Left renal pelvis (tissue), 4 donors: Measurements from ENCODE around the gene ACTL10. TPM values are rescaled to one million over a fixed set of nuclear protein-coding genes. Genes with fewer than 3 reads are reported as not detected.
"Not testable (repeated sequence)": the region's sequence is repeated elsewhere in the genome, so short reads cannot be mapped to it uniquely, and the experiment has no call there.

Source experiments
- DNase-seq, 4 donors: peaks; one replicate each; pipeline ENCODE4 v3.0.0-alpha.2; 2013; ENCODE audit warnings: low read depth in 4 of 4, low spot score in 3 of 4
- polyA plus RNA-seq, 4 donors: library from polyadenylated mRNA; unstranded; fragments of 120-200 nt; gene quantifications; one replicate each; pipeline ENCODE4 v1.2.1, GENCODE V29; 2013; ENCODE audit not compliant: insufficient read length in 4 of 4

The ACTL10 gene
- polyA plus RNA-seq, 4 donors, result 0.26 to 0.79 (median 0.49) TPM

GRCh38 chr20:33689493-33689892, 22.8 kb downstream of the ACTL10 start:
- no peak for DNase-seq

GRCh38 chr20:33689973-33690372, 23.2 kb downstream of the ACTL10 start:
- DNase-seq, result no peak

GRCh38 chr20:33693289-33693688, 26.5 kb downstream of the ACTL10 start:
- no peak for DNase-seq

- DNase-seq, result no peak
Measured at GRCh38 chr20:33693741-33694638, 27.2 kb downstream of the ACTL10 start.

GRCh38 chr20:33694639-33695012, 27.9 kb downstream of the ACTL10 start:
- no peak for DNase-seq

GRCh38 chr20:33696448-33696847, 29.7 kb downstream of the ACTL10 start:
- no peak for DNase-seq

- no peak for DNase-seq
Measured at GRCh38 chr20:33697129-33697528, 30.4 kb downstream of the ACTL10 start.

GRCh38 chr20:33698966-33699365, 32.2 kb downstream of the ACTL10 start:
- DNase-seq, result not testable (repeated sequence)

- not testable (repeated sequence) for DNase-seq
Measured at GRCh38 chr20:33700696-33701441, 34.1 kb downstream of the ACTL10 start.

GRCh38 chr20:33701629-33702450, 35.1 kb downstream of the ACTL10 start:
- DNase-seq, result no peak

GRCh38 chr20:33702861-33703260, 36.1 kb downstream of the ACTL10 start:
- no peak for DNase-seq

- no peak for DNase-seq
Measured at GRCh38 chr20:33703498-33704137, 36.9 kb downstream of the ACTL10 start.

- DNase-seq, result no peak
Measured at GRCh38 chr20:33704197-33704924, 37.6 kb downstream of the ACTL10 start.

- DNase-seq, result no peak
Measured at GRCh38 chr20:33707668-33708067, 40.9 kb downstream of the ACTL10 start.

GRCh38 chr20:33709398-33709797, 42.7 kb downstream of the ACTL10 start:
- no peak for DNase-seq

GRCh38 chr20:33709905-33710541, 43.3 kb downstream of the ACTL10 start:
- DNase-seq, result no peak

GRCh38 chr20:33710681-33711445, 44.1 kb downstream of the ACTL10 start:
- no peak for DNase-seq

GRCh38 chr20:33711446-33711738, 44.6 kb downstream of the ACTL10 start:
- DNase-seq, result no peak

GRCh38 chr20:33713865-33714367, 47.2 kb downstream of the ACTL10 start:
- DNase-seq, result no peak
